GM20000 (cell line): ENCODE measurements around the gene DOCK11.
A peak's percentile ranks its signal among the peaks of the same experiment; 100 is the strongest.

Experiments used
- DNase-seq: peaks from one replicate; pipeline ENCODE4 v3.0.0; 2012; ENCODE audit warnings: low spot score
- TF ChIP-seq, protein P1 (sequence below): IDR thresholded peaks from 2 replicates; pipeline ENCODE4 v1.5.1; 2012; ENCODE audit warnings: mild to moderate bottlenecking, control low read depth; ENCODE audit errors: extremely low read depth, missing control alignments

Gene DOCK11

DNA sequence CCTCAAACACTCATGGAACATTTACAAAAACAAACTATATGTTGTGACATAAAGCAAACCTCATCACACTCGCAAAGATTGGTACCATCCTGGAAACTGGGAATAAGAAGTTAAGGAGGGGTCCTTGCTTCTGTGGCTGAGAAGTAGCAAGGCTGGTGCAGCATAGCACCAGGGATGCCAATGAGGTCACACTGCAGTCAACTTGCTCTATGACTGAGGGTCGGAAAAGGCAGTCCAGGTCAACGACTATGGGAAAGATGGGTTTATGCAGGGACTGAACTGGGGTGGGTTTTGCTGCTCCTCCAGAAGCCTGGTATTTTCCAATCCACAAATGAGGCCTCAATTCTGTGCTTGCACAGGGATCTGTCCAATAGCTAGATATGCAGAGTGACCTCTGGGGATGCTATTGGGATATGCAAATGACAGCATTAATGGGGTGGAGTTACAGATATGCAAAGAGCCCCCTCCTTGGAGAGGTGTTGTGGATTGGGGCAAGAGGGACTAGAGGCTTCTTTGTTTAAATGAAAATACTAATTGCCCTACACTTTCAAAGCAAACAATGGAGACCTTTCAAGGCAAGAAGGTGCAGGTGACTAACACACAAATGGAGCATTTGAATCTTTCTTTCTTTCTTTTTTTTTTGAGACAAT lies 224.6 kb downstream of the DOCK11 start:
- TF ChIP-seq, protein P1, sequence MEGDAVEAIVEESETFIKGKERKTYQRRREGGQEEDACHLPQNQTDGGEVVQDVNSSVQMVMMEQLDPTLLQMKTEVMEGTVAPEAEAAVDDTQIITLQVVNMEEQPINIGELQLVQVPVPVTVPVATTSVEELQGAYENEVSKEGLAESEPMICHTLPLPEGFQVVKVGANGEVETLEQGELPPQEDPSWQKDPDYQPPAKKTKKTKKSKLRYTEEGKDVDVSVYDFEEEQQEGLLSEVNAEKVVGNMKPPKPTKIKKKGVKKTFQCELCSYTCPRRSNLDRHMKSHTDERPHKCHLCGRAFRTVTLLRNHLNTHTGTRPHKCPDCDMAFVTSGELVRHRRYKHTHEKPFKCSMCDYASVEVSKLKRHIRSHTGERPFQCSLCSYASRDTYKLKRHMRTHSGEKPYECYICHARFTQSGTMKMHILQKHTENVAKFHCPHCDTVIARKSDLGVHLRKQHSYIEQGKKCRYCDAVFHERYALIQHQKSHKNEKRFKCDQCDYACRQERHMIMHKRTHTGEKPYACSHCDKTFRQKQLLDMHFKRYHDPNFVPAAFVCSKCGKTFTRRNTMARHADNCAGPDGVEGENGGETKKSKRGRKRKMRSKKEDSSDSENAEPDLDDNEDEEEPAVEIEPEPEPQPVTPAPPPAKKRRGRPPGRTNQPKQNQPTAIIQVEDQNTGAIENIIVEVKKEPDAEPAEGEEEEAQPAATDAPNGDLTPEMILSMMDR: no peak
- DNase-seq: no peak

DNA sequence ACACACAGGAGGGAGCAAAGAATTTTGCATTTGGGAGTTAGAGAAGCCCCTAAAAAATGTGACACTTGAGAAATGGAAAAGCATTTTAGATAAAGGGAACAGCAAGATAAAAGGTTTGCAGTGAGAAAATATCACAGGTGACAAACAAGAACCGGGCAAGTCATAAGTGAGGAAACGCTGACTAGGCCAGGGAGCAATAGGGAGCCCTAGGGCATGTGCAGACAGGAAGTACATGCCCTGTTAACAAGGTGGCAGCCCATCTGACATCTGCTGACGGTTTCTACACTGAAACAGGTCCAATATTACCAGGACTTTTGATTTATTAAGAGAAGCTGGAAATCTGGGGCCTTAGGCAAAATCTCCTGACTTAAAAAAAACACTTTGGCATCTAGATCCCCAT lies 227.8 kb downstream of the DOCK11 start:
- TF ChIP-seq, protein P1: no peak
- DNase-seq: no peak

DNA sequence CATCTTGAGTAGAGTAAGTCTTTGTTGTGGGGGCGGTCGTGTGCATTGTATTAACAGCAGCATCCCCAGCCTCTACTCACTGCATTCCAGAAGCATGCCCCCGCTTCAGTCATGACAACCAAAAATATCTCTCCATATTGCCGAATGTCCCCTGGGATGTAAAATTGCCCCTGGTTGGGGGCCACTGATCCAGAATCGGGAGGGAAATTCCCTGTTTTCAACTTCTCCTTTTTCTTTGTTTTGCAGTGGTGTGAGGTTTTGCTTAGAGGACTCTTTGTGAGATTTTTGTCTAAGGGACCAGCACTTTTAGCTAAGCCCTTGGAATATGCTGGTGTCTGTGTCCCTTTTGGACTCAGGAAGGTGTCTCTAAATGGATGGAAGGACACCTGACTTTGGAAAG lies 228.8 kb downstream of the DOCK11 start:
- DNase-seq: no peak
- TF ChIP-seq, protein P1: no peak

DNA sequence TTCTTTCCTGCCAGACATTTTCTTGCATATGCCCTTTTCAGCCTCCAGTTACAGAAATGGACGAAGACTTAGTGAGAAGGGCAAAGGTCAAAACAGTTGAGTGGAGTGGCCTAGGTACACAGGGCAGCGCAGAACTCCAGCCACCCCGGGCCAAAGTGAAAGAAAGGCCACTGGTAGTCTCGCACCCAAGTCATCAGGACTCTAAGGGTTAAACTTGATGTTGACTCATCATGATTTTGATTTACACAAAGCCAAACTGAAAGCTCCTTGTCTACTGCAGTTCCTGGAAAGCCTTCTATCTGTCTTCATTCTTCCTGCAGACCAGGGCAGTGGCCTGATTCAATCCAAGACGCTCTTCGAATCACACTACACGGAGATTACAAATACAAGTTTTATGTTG lies 229.2 kb downstream of the DOCK11 start:
- DNase-seq: no peak
- TF ChIP-seq, protein P1: no peak

DNA sequence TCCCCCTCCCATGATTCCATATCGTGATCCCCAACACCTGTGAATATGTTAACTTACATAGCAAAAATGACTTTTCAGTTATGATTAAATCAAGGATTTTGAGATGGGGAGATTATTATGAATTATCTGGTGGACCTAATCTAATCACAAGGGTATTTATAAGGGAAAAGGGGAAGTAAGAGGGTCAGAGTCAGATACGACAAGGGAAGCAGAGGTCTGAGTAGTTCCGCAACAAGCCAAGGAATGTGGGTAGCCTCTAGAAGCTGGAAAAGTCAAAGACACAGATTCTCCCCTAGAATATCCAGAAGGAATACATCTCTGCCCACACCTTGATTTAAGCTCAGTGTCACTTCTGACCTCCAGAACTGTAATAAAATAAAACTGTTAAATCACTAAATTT lies 230.8 kb downstream of the DOCK11 start:
- no peak for DNase-seq

DNA sequence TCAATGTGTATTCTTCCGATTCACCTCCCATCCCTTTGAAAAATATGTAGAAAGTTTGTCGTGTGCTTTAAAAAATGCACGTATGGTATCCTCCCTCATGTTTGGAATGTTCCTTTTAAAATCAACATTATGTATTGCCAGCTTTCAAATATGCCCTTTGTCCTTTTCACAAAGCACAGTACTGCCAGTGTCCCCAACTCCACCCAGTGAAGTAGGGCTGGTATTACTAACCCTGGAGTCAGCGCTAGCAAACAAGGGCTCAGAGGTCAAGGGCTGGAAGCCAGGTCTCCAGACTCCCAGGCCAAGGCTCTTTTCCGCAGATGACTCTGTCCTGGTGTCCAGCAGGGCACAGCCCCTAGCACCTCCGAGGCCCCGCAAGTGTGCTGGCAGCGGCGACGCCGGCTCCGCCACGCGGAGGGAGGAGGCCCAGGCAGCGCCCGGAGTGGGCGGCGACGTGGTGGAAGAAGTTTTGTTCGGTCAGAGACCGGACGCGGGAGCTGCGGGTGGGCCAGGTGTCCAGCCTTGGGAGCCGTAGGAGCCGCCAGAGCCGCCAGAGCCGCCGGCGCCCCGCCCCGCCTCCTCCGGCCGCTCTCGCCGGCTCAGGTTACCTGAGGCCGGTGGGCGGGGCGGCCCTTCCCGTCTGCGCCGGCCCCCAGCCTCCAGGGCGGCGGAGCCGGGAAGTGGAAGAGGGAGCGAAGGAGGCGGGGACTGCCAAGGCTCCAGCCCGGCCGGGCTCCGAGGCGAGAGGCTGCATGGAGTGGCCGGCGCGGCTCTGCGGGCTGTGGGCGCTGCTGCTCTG lies 231.5 kb downstream of the DOCK11 start, which contains the start of gene IL13RA1:
Gene IL13RA1 (plus strand): TSS at position 720 of the 799 bp plus-strand sequence. CDS start 33 bp downstream, at position 753.
- peak; percentile 63 for DNase-seq
- TF ChIP-seq, protein P1: no peak

More for the DNA sequence above, 230.8 kb downstream of the DOCK11 start:
- TF ChIP-seq, protein P1: no peak

DNA sequence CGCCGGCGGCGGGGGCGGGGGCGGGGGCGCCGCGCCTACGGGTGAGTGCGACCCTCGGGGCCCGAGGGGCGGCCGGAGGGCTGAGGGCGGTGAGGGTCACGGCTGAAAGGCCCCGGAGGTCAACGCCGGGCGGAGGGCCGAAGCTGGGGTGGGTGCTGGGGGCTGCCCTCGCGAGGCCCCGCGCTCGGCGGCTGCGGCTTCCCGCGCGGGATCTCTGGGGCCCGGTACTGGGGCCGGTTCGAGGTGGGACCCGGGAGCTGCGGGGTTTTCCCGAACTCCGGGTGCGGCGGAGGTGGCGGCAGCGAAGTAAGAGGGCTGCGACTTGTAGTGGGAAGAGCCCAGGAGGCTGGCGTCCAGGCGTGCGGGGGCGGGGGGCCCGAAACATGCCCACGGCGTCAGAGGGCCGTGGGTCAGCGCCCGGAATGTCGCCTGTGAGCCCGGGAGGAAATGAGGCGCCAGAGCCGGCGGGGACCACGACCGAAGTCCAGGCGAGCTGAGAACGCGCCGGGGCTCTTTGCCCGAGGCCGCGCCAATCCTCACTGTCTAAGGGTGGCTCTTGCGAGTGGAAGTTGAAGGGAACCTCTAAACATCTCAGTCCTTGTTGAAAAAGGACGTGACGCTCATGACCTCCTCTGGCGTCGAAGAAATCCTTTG lies 232.2 kb downstream of the DOCK11 start:
- no peak for DNase-seq
- TF ChIP-seq, protein P1: no peak
